GM12875 (cell line): ENCODE data around the gene SLC25A44.

Source experiments
- H3K4me3 ChIP-seq: one replicate; pipeline ENCODE4 v1.5.1; 2011; ENCODE audit warnings: low read depth, low read length, control low read depth
- TF ChIP-seq, protein P1 (sequence below): IDR thresholded peaks from 2 replicates; pipeline ENCODE4 v1.5.1; 2011; ENCODE audit warnings: low read depth, mild to moderate bottlenecking, control low read depth, inconsistent platforms, low read length, moderate library complexity, borderline replicate concordance; ENCODE audit not compliant: insufficient read depth

SLC25A44 gene

DNA sequence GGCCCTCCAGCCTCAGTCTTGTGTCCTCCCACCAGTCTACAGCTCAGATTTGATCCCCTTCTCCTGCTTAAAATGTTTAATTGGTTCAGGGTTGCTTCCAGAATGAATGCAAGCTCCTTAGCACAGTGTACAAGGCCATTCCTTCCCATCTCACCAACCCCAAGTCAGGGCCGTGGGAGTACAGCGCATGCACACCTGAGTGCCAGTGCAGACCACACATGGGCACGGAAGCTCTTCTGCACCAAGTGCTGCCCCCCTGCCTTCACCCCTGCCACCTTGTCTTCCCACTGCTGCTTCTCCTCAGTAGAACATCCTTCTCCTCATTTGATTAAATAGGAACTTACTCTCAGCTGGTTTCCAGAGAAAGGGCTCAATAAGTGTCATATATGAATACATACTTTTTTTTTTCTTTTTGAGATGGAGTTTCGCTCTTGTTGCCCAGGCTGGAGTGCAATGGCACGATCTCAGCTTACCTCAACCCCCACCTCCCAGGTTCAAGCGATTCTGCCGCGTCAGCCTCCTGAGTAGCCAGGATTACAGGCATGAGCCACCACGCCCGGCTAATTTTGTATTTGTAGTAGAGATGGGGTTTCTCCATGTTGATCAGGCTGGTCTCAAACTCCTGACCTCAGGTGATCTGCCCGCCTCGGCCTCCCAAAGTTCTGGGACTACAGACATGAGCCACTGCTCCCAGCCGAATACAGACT, 28.2 kb downstream of the SLC25A44 start:
- TF ChIP-seq, protein P1, sequence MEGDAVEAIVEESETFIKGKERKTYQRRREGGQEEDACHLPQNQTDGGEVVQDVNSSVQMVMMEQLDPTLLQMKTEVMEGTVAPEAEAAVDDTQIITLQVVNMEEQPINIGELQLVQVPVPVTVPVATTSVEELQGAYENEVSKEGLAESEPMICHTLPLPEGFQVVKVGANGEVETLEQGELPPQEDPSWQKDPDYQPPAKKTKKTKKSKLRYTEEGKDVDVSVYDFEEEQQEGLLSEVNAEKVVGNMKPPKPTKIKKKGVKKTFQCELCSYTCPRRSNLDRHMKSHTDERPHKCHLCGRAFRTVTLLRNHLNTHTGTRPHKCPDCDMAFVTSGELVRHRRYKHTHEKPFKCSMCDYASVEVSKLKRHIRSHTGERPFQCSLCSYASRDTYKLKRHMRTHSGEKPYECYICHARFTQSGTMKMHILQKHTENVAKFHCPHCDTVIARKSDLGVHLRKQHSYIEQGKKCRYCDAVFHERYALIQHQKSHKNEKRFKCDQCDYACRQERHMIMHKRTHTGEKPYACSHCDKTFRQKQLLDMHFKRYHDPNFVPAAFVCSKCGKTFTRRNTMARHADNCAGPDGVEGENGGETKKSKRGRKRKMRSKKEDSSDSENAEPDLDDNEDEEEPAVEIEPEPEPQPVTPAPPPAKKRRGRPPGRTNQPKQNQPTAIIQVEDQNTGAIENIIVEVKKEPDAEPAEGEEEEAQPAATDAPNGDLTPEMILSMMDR, result no peak

DNA sequence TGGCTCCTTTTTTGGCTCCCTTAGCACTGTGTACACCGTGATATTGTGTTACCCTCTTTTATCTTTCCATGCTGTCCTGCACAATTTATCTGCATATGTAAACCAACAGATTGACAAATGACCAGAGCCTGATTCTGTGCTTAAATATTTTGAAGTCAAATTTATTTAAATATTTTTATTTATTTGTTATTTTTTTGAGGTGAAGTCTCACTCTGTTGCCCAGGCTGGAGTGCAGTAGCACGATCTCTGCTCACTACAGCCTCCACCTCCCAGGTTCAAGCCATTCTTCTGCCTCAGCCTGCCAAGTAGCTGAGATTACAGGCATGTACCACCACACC, 31.7 kb downstream of the SLC25A44 start:
- H3K4me3 ChIP-seq, result no peak overlapping the region
- TF ChIP-seq, protein P1, result no peak

More for the DNA sequence above, 28.2 kb downstream of the SLC25A44 start:
- H3K4me3 ChIP-seq, result no peak overlapping the region

DNA sequence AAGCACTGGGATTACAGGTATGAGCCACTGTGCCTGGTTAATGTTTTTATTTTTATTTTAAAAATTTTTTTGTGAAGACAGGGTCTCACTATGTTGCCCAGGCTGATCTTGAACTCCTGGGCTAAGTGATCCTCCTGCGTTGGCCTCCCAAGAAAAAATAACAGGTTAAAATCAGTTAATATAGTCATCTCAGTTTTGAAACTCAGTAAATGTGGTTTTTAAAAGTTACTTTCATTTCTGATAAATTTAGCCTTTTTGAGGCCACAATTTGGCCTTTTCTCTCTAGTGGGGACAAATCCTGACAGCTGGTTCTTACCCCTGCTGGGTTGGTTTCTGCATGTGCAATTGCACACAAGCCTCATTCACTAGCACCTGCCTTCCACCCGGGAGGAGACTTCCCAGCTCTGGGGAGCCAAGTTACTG, 32.2 kb downstream of the SLC25A44 start:
- H3K4me3 ChIP-seq, result no peak overlapping the region

DNA sequence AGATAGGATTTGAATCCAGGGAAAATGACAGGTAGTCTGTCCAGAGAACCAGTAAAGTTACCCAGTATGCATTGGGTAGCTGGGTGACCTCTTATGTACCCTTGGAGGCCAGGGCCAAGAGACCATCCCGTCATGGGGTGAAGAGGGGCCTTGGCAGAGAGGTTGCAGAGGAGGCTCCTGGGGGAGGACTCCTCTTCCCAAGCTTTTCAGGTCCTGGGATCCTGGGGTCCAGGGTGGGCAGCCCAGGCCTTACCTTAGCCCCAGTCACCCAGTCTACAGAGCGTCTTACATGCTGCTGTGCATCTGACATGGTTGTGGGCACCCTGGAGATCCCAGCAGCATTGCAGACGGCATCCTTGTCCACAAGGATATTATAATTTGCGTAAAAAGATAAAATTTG, 32.9 kb downstream of the SLC25A44 start:
- H3K4me3 ChIP-seq, result no peak overlapping the region
- TF ChIP-seq, protein P1, result no peak

More for the DNA sequence above, 32.2 kb downstream of the SLC25A44 start:
- TF ChIP-seq, protein P1, result no peak

DNA sequence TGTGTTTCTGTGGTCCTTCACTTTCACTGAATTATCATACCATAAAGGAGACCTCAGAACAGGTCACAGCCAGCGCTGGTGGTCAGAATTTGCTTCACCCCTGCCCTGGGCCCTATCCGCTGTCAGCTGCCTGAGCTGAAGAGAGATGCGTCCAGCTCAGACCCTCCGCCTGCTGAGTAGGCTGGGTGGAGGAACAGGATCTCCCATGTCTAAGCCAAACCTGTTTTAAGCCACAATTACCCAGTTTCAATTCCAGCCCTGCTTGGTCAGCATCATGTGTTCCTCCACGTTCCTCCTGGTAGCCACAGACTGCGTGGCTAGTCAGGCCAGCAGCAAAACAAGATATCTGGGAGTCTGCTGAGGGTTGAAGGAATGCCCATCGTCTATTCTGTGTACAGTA, 34.6 kb downstream of the SLC25A44 start:
- no peak overlapping the region for H3K4me3 ChIP-seq
- TF ChIP-seq, protein P1, result no peak

DNA sequence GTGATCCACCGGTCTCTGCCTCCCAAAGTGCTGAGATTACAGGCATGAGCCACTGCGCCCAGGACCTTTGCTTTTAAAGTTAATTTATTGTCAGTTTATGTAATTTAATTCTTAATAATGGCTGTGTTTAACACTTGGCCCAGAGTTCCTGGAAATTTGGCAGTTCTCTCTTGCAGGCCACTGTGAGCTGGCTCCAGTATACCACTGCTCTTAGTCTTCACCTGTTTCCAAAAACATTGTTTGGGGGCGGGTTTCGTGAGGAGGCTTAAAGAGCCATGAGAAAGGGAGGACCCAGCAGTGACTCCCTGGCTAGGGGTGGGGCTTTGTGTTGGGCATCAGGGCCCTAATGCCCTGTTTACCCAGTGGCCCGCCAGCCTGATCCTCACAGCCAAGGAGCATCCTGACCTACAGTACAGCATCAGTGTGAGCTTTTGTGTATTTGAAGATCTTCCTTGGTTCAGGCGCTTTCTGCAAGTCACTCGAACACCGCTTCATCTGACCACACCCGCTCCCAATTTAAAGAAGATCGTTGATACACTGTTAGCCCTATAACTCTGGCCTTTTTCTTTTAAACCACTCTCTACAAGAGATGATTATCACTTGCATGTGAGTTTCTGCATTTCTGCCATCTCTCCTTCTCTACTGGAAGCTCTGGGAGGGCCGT, 36.0 kb downstream of the SLC25A44 start:
- TF ChIP-seq, protein P1, result no peak
- no peak overlapping the region for H3K4me3 ChIP-seq

DNA sequence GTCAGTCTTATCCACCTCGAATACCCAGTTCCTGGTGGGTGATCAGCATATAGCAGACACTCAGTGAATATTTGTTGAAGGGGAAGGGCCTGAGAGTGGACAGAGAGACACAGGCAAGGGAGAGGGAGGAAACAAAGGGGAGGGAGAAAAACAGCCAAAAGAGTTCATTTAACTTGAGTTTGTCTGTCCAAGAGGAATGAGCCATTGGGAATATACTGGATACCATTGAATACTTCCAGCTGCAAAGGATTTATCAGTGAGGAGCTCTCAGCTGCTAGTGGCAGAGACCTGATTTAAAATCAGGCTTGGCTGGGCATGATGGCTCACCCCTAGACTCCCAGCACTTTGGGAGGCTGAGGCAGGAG, 36.6 kb downstream of the SLC25A44 start:
- TF ChIP-seq, protein P1, result no peak
- H3K4me3 ChIP-seq, result no peak overlapping the region
